Measurements from ENCODE around the gene LONRF2. TPM values are rescaled to one million over a fixed set of nuclear protein-coding genes. Genes with fewer than 3 reads are reported as not detected.
A peak's percentile ranks its signal among the peaks of the same experiment; 100 is the strongest.

Gene LONRF2
- total and polyA plus RNA-seq, 2 of the 13 experiments (the other 11 are each of a cell fraction or from before 2014, with no cell fraction given), result not detected

GRCh38 chr2:100242891-100243619, 79.2 kb downstream of the LONRF2 start (continued):
- TF ChIP-seq TIGD3 (CRISPR knock-in tag; IDR thresholded peaks at IDR 0.05; ENCODE audit: borderline replicate concordance) (no peak), FOXJ3 (CRISPR knock-in tag; IDR thresholded peaks at IDR 0.05; ENCODE audit: borderline replicate concordance) (peak; percentile 68), EEA1 (CRISPR knock-in tag; IDR thresholded peaks at IDR 0.05; ENCODE audit: borderline replicate concordance) (no peak), PBX2 (CRISPR knock-in tag; IDR thresholded peaks at IDR 0.05) (no peak), STAG1 (CRISPR knock-in tag; IDR thresholded peaks at IDR 0.05) (peak; percentile 98), RAD21 (CRISPR knock-in tag; IDR thresholded peaks at IDR 0.05) (peak; percentile 94), NR2F1 (CRISPR knock-in tag; IDR thresholded peaks at IDR 0.05) (no peak), MIXL1 (CRISPR knock-in tag; IDR thresholded peaks at IDR 0.05) (0 out of 2 replicates have a peak, but pooled peaks have one; percentile 16), ZBTB46 (CRISPR knock-in tag; IDR thresholded peaks at IDR 0.05; ENCODE audit: borderline replicate concordance) (no peak), ZNF691 (CRISPR knock-in tag; IDR thresholded peaks at IDR 0.05; ENCODE audit: borderline replicate concordance, low read depth) (no peak), ZNF768 (CRISPR knock-in tag; IDR thresholded peaks at IDR 0.05) (no peak), POLR2A (IDR thresholded peaks at IDR 0.05; ENCODE audit: insufficient read depth in 1 of 2, low read depth in 2 of 2, low read length in 2 of 2) (no peak), PAF1 (CRISPR knock-in tag; IDR thresholded peaks at IDR 0.05) (no peak), ZNF362 (CRISPR knock-in tag; IDR thresholded peaks at IDR 0.05; ENCODE audit: borderline replicate concordance) (no peak), SALL1 (CRISPR knock-in tag; IDR thresholded peaks at IDR 0.05) (0 out of 2 replicates have a peak, but pooled peaks have one; percentile 16), MYNN (CRISPR knock-in tag; IDR thresholded peaks at IDR 0.05; ENCODE audit: low read depth) (no peak), KLF16 (CRISPR knock-in tag; IDR thresholded peaks at IDR 0.05) (peak in 1 of 2 experiments; percentile 57; a peak in 1 of 4 replicates), JUND (CRISPR knock-in tag; IDR thresholded peaks at IDR 0.05) (no peak), MTF2 (CRISPR knock-in tag; IDR thresholded peaks at IDR 0.05; ENCODE audit: borderline replicate concordance) (no peak), U2AF2 (IDR thresholded peaks at IDR 0.05; ENCODE audit: low read depth, low read length) (no peak), ZNF577 (CRISPR knock-in tag; IDR thresholded peaks at IDR 0.05; ENCODE audit: borderline replicate concordance, low read depth) (no peak), ZBTB26 (CRISPR knock-in tag; IDR thresholded peaks at IDR 0.05; ENCODE audit: borderline replicate concordance) (0 out of 2 replicates have a peak, but pooled peaks have one; percentile 51), TP53 (CRISPR knock-in tag; conservative IDR thresholded peaks at IDR 0.05) (no peak)
